GM12878 (cell line): ENCODE data around the gene MRTFB. TPM values are rescaled to one million over a fixed set of nuclear protein-coding genes. Genes with fewer than 3 reads are reported as not detected.

Source experiments
- ATAC-seq: fragments of 200-7000 bp; cut with Tn5 transposase; 3 replicates; pipeline ENCODE4 v1.9.1; 2020; ENCODE audit warnings: mild to moderate bottlenecking, moderate library complexity
- BruUV-seq: library from RNA; stranded (reverse); fragments of 400-500 nt; replicated peaks from 2 replicates; lab custom pipeline; 2021; lab: Mats Ljungman, UMichigan
- CTCF ChIA-PET: fragments of 300-600 bp; sonication (Branson Sonifier 250); formaldehyde crosslinking; extraction: SDS; loops from one replicate; lab custom pipeline; 2021; ENCODE audit warnings: inconsistent platforms; lab: Yijun Ruan, JAX
- POLR2A ChIA-PET: fragments of 350-600 bp; formaldehyde crosslinking; extraction: SDS; loops from one replicate; lab custom pipeline; 2021; ENCODE audit warnings: inconsistent platforms; lab: Charles Lee
- RAD21 ChIA-PET: fragments of 300-600 bp; sonication (Branson Sonifier 250); formaldehyde crosslinking; loops from one replicate; lab custom pipeline; 2023; ENCODE audit warnings: antibody characterized with exemption; ENCODE audit not compliant: unreplicated experiment; lab: Charles Lee
- SMC1A ChIA-PET: fragments of 300-600 bp; sonication (Branson Sonifier 250); formaldehyde crosslinking; loops from one replicate; lab custom pipeline; 2023; ENCODE audit not compliant: unreplicated experiment, uncharacterized antibody; lab: Charles Lee
- DNase-seq: peaks from one replicate; pipeline ENCODE4 v3.0.0-alpha.2; 2011; ENCODE audit warnings: low read depth, low spot score
- FAIRE-seq: peaks from 3 replicates; lab custom pipeline; 2011; peaks lifted over from hg19 to GRCh38; lab: Jason Lieb, UNC
- H2AFZ ChIP-seq: 2 replicates; pipeline ENCODE4 v1.6.0; 2011; ENCODE audit warnings: low read depth, low read length, control low read depth; ENCODE audit not compliant: control insufficient read depth
- H3K27ac ChIP-seq: 2 replicates; pipeline ENCODE4 v1.5.1; 2011; ENCODE audit warnings: control low read depth; ENCODE audit not compliant: control insufficient read depth, insufficient read depth
- H3K27me3 ChIP-seq, 2 experiments: replicated peaks in 1 of 2; 2 replicates each; pipeline versions ENCODE4 v1.6.0 to v1.6.1; 2011; ENCODE audit warnings: low read length in 1 of 2; ENCODE audit not compliant: control insufficient read depth in 2 of 2, insufficient read depth in 2 of 2
- H3K36me3 ChIP-seq, 2 experiments: 2 replicates each; pipeline ENCODE4 v1.5.1; 2011; ENCODE audit warnings: low read length in 1 of 2; ENCODE audit not compliant: control insufficient read depth in 2 of 2, insufficient read depth in 2 of 2
- H3K4me1 ChIP-seq: 2 replicates; pipeline ENCODE4 v1.6.1; 2011; ENCODE audit warnings: mild to moderate bottlenecking, low read length, moderate library complexity, mixed read lengths; ENCODE audit not compliant: control insufficient read depth, insufficient read depth
- H3K4me2 ChIP-seq: 2 replicates; pipeline ENCODE4 v1.6.0; 2011; ENCODE audit warnings: control low read depth; ENCODE audit not compliant: control insufficient read depth, insufficient read depth
- H3K4me3 ChIP-seq: fragments of 200-600 bp; sonication (generic); 2 replicates; pipeline ENCODE4 v1.5.1; 2016
- H3K79me2 ChIP-seq: 2 replicates; pipeline ENCODE4 v1.6.0; 2011; ENCODE audit warnings: low read length; ENCODE audit not compliant: control insufficient read depth, insufficient read depth
- H3K9ac ChIP-seq: 2 replicates; pipeline ENCODE4 v1.8.0; 2011; ENCODE audit warnings: low read length, control low read depth, mixed read lengths; ENCODE audit not compliant: control insufficient read depth, insufficient read depth
- H3K9me3 ChIP-seq: replicated peaks from 3 replicates; pipeline ENCODE4 v1.5.1; 2011; ENCODE audit warnings: mild to moderate bottlenecking, low read length; ENCODE audit not compliant: control insufficient read depth, insufficient read depth
- H4K20me1 ChIP-seq: 2 replicates; pipeline ENCODE4 v1.6.0; 2011; ENCODE audit not compliant: control insufficient read depth, insufficient read depth
- E2F8 ChIP-seq: fragments of 450-650 bp; IDR thresholded peaks from 2 replicates; pipeline ENCODE4 v1.6.1; 2018; ENCODE audit warnings: mild to moderate bottlenecking, low read depth, moderate library complexity; ENCODE audit not compliant: partially characterized antibody
- GABPA ChIP-seq: IDR thresholded peaks from 2 replicates; pipeline ENCODE4 v1.6.1; 2014; ENCODE audit warnings: antibody characterized with exemption, low read depth, mild to moderate bottlenecking, inconsistent platforms
- IRF3 ChIP-seq: fragments of 450-650 bp; IDR thresholded peaks from 2 replicates; pipeline ENCODE4 v1.6.1; 2014; ENCODE audit warnings: mild to moderate bottlenecking
- KAT2A ChIP-seq: conservative IDR thresholded peaks from 2 replicates; pipeline ENCODE4 v1.6.1; 2011; ENCODE audit warnings: low read depth, low read length; ENCODE audit not compliant: control insufficient read depth
- PAX5 ChIP-seq: IDR thresholded peaks from 2 replicates; pipeline ENCODE4 v1.6.1; 2011; ENCODE audit warnings: low read depth, low read length, borderline replicate concordance
- RB1 ChIP-seq: fragments of 450-650 bp; formaldehyde crosslinking; IDR thresholded peaks from 2 replicates; pipeline ENCODE4 v1.6.1; 2017; ENCODE audit warnings: mild to moderate bottlenecking, borderline replicate concordance
- ZBTB40 ChIP-seq: fragments of 450-650 bp; IDR thresholded peaks from 2 replicates; pipeline ENCODE4 v1.6.1; 2016; ENCODE audit warnings: mild to moderate bottlenecking, moderate library complexity, borderline replicate concordance
- ZNF622 ChIP-seq: fragments of 450-650 bp; IDR thresholded peaks from 2 replicates; pipeline ENCODE4 v1.6.1; 2017; ENCODE audit warnings: mild to moderate bottlenecking, inconsistent platforms
- WGBS: methylation state at CpG from one replicate; pipeline ENCODE4 v1.1.6; 2016; ENCODE audit warnings: low lambda C conversion rate; ENCODE audit not compliant: insufficient replicate concordance, insufficient coverage; ENCODE audit errors: missing lambda C conversion rate; 5-methylcytosine and 5-hydroxymethylcytosine counted together
- in situ Hi-C: fragments of 300-500 bp; cut with MboI; formaldehyde crosslinking; loops from 9 replicates; pipeline ENCODE4 v1.14.3; 2018; ENCODE audit warnings: mixed read lengths
- intact Hi-C: fragments of 100-400 bp; cut with micrococcal nuclease; formaldehyde crosslinking; loops from one replicate; pipeline ENCODE4 v1.14.2; 2022; ENCODE audit not compliant: unreplicated experiment
- polyA plus RNA-seq, 11 experiments: library from polyadenylated mRNA; depleted of rRNA in 4 of 11; unstranded in 6 of 11; stranded (reverse) in 5 of 11; fragments of >200 nt; fragmentation: Nextera tagmentation in 4 of 11; fragmentation: Illumina TruSeq in 1 of 11; extraction: Ambion mirVana in 4 of 11; extraction: Trizol in 1 of 11; gene quantifications; 1 replicate in 1 of 11; 2 replicates in 10 of 11; pipeline versions ENCODE4 v1.2.1 to v1.2.3, GENCODE V29; 2011 to 2016; ENCODE audit warnings: inconsistent platforms in 2 of 11, missing spikeins in 2 of 11, low read depth in 1 of 11
- total RNA-seq, 4 experiments: library from RNA; depleted of rRNA in 3 of 4; stranded (reverse); fragments of >200 nt in 3 of 4; fragmentation: Illumina TruSeq in 1 of 4; extraction: Trizol in 1 of 4; gene quantifications; 2 replicates each; pipeline versions ENCODE4 v1.2.1 to v1.2.3, GENCODE V29; 2013 to 2021
- TF ChIP-seq, protein P1 (sequence below): fragments of 450-650 bp; IDR thresholded peaks from 2 replicates; pipeline ENCODE4 v1.6.1; 2017; ENCODE audit warnings: low read depth, mild to moderate bottlenecking, moderate library complexity

The MRTFB gene
- total and polyA plus RNA-seq, 10 of the 15 experiments (the other 5 are each of a cell fraction or from before 2014, with no cell fraction given): 2.1 to 14.3 (median 8.0) TPM

GRCh38 chr16:14135704-14136103, 64.6 kb downstream of the MRTFB start (continued):
- TF ChIP-seq ZBTB40 (no peak), IRF3 (no peak)

GRCh38 chr16:14139872-14140271, 68.8 kb downstream of the MRTFB start:
- H3K9ac ChIP-seq: no peak overlapping the region
- ChIA-PET SMC1A (interaction anchor here (1.5 to 3.3 kb wide), 3 partner anchors 7 to 216 kb away, joined by 3 to 16 read pairs (median 5); no protein-coding TSS in a partner anchor), RAD21 (no interaction called here), CTCF (interaction anchor here (1.5 kb wide), 1 partner anchor 212 kb away, joined by 3 read pairs; no protein-coding TSS in a partner anchor), POLR2A (no interaction called here)
- no peaks in the 10 kb centered on the region; the same call in 2 of the 3 replicates for H3K9me3 ChIP-seq
- WGBS: 100% methylated on average over 1 of the region's 1 CpG
- no peak for DNase-seq
- no peak overlapping the region for H3K4me3 ChIP-seq
- H3K4me1 ChIP-seq: no peaks in the 10 kb centered on the region
- no TSS peak for BruUV-seq
- H4K20me1 ChIP-seq: no peaks in the 10 kb centered on the region
- H3K79me2 ChIP-seq: no peaks in the 10 kb centered on the region
- in situ Hi-C loops: no loop called here
- ATAC-seq: no peak
- no peak overlapping the region for H3K4me2 ChIP-seq
- TF ChIP-seq E2F8: no peak
- TF ChIP-seq ZNF622: no peak
- TF ChIP-seq RB1: no peak
- TF ChIP-seq, protein P1, sequence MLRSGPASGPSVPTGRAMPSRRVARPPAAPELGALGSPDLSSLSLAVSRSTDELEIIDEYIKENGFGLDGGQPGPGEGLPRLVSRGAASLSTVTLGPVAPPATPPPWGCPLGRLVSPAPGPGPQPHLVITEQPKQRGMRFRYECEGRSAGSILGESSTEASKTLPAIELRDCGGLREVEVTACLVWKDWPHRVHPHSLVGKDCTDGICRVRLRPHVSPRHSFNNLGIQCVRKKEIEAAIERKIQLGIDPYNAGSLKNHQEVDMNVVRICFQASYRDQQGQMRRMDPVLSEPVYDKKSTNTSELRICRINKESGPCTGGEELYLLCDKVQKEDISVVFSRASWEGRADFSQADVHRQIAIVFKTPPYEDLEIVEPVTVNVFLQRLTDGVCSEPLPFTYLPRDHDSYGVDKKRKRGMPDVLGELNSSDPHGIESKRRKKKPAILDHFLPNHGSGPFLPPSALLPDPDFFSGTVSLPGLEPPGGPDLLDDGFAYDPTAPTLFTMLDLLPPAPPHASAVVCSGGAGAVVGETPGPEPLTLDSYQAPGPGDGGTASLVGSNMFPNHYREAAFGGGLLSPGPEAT: no peak
- TF ChIP-seq GABPA: no peak
- no peak for TF ChIP-seq KAT2A
- TF ChIP-seq PAX5: no peak
- intact Hi-C loops: no loop called here
- no peak overlapping the region for H2AFZ ChIP-seq
- H3K27me3 ChIP-seq: no peaks in the 10 kb centered on the region
- no peaks in the 10 kb centered on the region for H3K36me3 ChIP-seq
- no peak for FAIRE-seq
- H3K27ac ChIP-seq: no peak overlapping the region
